Measurements from ENCODE around the gene ZSCAN12.

The ZSCAN12 gene

DNA sequence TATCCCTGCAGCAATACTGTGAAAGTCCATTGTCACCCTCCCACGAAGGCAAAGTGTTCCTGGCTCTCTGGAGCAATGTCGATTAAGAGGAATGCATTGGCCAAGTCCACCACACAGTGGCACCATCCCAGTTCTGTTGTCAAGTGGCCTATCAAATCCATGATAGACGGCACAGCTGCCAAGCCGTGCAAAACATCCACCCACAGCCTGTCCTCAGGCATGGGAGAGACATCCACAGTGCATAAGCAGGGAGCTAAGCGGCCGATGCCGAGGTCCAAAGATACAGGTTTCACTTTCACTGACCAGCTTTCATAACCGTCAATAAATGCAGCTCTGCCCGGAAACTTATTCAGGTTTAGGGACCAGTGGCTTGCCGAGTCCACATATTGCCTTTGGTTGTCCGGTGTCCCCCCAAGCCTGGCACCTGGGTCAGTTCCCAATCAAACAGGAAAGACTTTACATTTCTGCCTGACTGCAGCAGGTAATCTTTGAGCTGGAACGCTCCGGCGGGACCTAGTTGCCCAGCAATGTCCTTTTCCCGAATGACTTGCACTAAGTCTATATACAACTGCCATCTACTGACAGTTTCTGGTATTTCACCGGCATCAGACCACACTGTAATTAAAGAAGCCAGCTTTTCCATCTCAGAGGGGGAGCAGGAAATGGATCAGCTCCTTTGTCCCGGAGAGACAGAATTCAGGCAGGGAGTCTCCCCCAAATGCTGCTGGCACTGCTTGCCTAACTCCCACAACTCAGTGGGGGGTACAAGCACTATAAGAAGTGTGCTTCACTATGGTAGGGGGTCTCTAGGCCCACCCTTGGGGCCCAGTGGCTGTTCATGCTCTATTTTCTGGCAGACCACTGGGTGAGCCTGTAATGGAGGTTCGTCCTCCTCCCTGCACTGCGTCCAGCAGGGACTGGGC lies 43.5 kb downstream of the ZSCAN12 start:
- in situ Hi-C loops (cut with MboI; ENCODE audit: low sequenced_read_pairs) = loop anchor here (25.0 kb wide), 1 partner anchor 1194 kb away; no protein-coding TSS in a partner anchor

DNA sequence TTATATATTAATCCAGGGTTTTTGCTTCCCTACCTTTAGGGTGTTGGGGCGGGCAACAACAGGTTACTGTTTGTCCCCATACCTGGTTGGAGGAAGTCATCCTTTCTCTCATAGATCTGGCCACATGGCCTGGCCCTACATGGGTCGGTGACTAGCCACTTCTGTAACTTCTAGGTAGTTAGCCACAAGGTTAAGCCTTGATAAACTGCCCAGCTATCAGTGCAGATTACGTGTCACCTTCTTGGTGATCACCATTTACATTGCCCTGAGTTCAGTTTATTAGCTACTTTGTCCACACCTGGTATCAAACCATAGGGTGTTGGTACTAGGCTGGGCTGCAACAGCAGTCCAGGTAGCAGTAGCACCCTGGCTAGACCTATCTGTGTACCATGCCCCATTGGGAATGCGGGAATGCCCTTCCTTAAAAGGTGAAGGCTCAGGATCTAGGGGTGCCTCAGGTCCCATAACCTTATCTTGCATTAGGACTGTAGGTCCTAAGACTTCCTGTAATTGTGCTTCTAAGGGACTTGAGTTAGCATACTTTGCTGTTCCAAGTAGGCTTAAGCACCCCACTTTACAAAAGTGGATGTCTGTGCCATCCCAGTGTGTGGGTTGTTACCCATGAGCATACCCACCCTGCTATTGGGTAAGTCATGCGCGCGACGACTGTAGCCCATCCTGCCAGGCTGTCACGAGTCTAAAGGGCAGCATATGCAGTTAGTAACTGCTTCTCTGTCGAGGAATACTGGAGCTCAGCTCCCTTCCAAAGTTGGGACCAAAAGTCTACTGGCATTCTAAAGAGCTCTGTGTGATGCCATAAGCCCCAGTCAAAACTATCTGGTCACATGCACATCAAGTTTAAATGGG lies 44.6 kb downstream of the ZSCAN12 start:
- in situ Hi-C loops (cut with MboI; ENCODE audit: low sequenced_read_pairs) = loop anchor here (25.0 kb wide), 1 partner anchor 1193 kb away; no protein-coding TSS in a partner anchor

DNA sequence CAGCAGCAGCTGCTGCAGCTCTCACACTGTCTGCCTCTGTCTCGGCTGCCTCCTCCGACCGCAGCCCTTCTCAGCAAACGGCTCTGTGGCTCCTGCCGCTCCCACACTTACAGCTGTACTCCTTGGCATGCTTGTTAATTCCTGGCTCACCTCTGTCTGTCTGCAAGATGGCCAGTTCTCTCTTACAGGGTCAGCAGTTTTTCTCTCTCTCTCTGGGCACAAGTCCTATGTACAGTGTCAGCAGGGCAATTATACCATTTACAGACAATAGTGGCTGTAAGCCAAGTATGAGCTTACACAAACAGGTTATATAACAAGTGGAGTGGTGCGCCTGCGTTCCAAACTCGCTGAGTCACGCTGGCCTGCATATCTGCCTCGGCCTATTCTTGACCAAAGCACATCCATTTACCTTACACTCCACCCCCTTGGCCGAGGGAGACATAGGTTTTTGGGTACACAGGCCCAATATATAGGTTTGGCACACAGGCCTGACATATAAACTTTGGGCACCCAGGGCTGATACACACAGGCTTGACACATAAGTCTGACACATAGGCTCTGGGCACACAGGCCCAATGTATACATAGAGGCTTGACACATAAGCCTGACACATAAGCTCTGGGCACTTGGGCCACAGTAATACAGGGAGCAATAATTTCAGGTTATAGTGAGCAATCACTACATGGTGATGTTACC lies 45.4 kb downstream of the ZSCAN12 start:
- in situ Hi-C loops (cut with MboI; ENCODE audit: low sequenced_read_pairs) = loop anchor here (25.0 kb wide), 1 partner anchor 1192 kb away; no protein-coding TSS in a partner anchor

DNA sequence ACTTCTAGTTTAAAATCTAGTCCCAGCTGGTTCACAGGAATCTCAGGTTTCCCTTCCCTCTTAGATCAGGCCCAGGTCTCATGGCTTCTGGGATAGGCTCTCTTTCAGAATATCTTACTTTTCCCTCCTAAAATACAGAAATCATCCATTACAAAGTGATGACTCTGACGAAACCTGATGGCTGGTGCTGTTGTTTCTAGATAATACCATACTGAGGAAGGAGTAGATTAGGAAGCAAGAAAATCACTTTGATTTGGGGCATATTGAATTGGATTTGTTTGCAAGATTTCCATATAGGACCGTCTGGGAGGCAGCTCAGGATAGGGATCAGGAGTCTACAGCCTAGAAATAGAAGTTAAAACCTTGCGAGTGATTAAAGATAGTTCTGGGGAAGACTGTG lies 46.2 kb downstream of the ZSCAN12 start:
- in situ Hi-C loops (cut with MboI; ENCODE audit: low sequenced_read_pairs) = loop anchor here (25.0 kb wide), 1 partner anchor 1191 kb away; no protein-coding TSS in a partner anchor

DNA sequence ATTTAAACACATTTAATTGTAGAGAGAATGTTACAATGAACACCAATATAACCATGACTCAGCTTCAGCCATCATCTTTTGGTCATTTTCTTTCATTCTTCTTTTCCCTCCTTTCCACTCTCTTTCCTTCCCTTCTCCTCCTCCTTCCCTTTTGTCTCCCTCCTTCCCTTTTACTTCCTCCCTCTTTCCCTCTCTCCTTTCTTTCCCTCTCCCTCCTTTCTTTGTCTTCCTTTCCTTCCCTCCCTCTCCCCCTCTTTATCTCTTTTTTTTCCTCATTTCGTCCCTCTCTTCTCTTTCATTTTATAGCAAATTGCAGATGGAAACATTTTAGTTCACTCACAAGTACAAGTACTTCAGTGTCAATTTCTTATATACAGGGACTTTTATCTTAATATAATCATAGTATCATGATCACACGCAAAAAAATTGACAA lies 48.0 kb downstream of the ZSCAN12 start:
- in situ Hi-C loops (cut with MboI; ENCODE audit: low sequenced_read_pairs) = loop anchor here (25.0 kb wide), 1 partner anchor 1189 kb away; no protein-coding TSS in a partner anchor

DNA sequence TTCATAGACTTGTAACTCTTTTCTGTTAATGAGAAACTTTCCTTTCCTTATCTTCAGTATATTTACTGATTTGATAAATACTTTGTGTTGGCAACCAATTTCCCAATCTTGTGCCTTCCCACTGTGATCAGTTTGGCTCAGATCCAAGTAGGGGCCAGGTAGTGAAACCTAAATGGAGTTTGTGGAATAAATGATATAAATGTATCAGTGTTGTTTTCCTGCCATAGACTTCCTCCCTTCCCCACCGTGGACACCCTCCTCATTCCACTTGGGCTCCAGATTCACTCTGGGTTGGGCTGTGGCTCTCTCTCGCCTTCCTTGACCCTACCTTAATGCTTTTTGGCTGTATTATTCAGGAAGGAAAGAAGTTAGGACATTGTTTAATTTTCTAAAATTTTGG lies 48.5 kb downstream of the ZSCAN12 start:
- in situ Hi-C loops (cut with MboI; ENCODE audit: low sequenced_read_pairs) = loop anchor here (25.0 kb wide), 1 partner anchor 1189 kb away; no protein-coding TSS in a partner anchor

DNA sequence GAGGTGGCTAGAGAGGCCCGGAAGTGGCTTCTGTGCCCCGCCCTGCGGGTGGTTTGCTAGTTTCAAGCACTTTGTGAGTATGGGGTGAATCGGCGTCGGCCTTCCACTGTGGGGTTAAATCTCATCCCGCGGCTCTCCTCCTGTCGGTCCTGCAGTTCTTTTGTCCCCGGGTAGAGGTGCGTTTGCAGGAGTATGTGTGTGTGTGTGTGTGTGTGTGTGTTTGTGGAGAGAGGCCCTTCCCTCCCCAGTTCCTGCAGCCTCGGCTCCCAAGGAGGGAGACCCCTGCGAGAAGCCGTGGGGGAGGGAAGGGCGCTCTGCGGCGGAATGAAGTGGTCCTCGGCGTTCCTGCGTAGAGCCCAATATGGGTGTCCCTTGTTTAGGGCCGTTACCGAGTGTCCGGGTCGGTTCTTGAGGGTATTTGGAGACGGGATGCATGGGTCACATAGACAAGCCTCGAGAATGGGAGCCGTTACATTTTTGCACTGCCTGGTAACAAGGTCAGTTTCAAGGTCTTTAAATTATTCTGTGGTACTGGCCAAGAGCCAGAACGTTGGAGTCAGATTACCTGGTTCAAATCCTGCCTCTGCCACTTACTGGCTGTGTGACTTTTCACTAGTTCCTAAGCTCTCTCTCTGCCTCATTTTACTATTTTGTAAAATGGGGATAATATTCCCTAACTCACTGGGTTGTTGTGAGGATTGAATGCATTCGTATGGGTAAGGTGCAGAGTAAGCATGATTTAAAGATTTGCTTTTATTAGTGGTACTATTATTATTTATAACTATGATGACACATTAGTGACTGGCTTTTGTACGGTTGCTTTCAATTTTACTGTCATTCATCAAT lies 49.4 kb downstream of the ZSCAN12 start, which contains the start of gene ZKSCAN3:
Gene ZKSCAN3 (plus strand): TSS at position 56 of the 846 bp plus-strand sequence. CDS start 9,640 bp downstream, outside the sequence.
- in situ Hi-C loops (cut with MboI; ENCODE audit: low sequenced_read_pairs) = loop anchor here (25.0 kb wide), 1 partner anchor 1188 kb away; no protein-coding TSS in a partner anchor

DNA sequence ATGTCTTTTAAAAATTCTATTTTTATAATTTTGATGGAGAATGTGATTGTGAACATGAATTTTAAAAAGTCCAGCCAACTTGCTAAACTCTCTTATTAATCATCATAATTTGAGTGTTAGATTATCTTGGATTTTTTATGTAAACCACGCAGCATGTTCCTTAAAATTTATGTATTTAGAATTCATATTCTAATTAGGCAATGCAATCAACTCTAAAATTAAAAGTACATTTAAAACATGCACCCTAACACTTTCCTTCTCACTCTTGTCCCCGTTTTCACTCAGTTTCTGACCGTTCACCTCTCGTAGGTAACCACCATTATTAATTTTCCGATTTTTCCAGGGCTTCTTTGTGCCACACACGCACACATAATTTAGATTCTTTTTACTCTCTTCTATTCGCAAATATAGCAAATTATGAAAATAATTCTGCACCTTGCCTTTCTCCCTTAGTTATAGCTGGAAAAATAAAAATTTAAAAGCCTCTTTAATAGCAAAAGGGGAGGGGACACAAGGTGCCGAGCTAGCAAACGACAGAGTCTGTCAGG lies 50.1 kb downstream of the ZSCAN12 start:
- in situ Hi-C loops (cut with MboI; ENCODE audit: low sequenced_read_pairs) = no loop called here

DNA sequence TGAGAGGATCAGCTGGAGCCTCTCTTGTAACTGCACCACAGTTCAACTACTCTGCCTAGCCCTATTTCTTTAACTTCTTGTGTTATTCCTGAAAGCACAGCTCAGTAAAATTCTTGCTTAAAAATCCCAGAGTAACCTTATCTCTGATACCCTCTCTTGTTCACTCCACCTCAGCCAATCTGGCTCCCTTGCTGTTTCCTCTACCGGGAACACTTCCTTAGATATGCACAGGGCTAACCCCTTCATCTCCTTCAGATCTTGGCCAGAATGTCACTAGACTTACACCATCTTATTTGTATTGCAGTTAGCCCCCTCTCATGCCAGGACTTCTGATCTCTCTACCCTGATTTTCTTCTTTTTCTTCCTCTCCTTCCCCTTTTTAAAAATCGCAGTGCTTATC lies 52.4 kb downstream of the ZSCAN12 start:
- in situ Hi-C loops (cut with MboI; ENCODE audit: low sequenced_read_pairs) = no loop called here

DNA sequence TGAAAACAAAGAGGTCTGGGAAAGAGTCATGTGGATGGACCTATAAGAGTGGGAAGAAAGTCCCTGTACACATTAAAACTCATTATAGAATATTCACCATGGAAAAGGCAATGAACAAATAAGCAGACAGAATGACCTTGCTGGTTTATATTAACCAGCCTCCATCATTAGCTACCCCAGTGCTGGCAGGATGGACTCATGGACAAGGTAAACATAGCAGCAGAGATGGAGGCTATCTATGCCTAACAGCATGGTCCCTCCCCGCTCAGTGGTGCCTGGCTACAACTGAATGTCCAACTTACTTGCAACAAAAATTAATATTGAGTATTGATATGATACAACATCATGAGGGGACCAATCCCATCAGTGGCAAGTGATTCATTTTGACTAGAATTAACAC lies 54.3 kb downstream of the ZSCAN12 start:
- in situ Hi-C loops (cut with MboI; ENCODE audit: low sequenced_read_pairs) = no loop called here

DNA sequence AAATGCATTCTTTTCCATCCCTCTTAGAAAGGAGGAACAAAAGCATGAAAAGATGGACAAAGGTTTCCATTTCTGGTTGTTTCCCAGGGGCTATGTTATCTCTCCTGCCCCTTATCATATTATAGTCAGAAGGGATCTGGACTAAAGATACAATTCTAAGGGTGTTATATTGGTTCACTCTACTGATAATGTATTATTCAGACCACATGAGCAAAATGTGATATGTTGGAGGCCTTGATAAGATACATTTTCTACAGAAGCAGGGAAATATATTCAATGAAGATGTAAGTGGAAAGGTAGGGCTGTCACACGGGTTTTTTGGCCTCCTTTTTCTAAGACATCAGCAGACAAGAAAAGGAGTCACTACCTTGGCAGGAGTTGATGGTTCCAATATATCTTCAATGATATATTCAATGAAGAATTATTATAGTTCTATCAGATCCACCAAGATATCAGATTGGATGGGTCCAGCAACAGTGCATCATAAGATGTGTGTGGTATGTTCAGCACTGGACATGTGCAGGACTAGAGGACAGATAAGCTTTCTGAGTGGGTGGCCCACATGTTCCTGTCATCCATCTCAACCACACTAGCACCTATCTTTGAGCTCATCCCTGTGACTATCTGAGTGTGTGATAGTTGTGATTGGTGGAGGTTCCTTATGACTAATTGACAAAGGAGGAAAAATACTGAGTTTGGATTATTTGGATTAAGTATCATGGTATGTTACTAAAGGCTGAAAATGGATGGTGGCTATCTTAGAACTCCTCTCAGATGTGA lies 55.5 kb downstream of the ZSCAN12 start:
- in situ Hi-C loops (cut with MboI; ENCODE audit: low sequenced_read_pairs) = no loop called here

DNA sequence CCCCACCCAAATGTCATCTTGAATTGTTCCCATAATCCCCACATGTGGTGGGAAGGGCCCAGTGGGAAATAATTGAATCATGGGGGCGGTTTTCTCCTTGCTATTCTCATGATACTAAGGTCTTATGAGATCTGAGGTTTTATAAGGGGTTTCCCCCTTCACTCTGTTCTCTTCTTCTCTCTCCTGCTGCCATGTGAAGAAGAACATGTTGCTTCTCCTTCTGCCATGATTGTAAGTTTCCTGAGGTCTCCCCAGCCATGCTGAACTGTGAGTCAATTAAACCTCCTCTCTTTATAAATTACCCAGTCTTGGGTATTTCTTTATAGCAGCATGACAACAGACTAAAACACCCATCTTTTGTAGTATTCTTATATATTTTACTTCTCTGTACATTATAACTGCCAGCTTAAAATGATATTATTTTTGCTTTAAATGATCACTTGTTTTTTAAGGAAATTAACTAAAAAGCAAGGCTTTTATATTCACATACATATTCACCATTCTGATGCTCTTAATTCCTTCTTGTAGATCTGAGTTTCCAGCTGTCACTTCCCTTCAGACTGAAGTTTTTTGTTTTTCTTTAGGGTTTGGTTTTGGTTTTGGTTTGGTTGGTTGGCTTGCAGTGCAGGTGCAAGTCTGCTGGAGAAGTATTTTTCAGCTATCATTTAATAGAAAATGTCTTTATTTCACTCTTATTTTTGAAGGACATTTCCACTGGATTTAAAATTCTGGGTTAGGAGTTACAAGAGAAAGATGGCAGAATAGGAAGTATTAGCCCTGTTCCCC lies 59.0 kb downstream of the ZSCAN12 start:
- in situ Hi-C loops (cut with MboI; ENCODE audit: low sequenced_read_pairs) = no loop called here

DNA sequence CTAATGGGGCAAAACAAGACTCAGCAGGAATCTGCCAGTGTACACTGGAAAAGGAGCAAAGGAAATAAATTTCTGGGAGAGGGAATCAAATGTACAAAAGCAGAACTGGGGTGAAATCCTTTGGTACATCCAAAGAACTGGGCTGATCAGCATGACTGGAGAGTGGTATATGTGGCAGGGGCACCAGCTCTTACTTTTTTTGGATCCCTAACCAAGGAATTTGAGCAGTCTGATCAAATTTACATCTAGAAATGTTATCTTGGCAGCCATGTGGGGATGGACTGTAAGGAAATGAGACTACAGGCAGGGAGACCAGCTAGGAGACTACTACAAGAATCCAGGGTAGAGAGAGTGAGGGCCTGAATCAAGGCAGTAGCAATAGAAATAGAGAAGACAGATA lies 62.4 kb downstream of the ZSCAN12 start:
- in situ Hi-C loops (cut with MboI; ENCODE audit: low sequenced_read_pairs) = no loop called here

DNA sequence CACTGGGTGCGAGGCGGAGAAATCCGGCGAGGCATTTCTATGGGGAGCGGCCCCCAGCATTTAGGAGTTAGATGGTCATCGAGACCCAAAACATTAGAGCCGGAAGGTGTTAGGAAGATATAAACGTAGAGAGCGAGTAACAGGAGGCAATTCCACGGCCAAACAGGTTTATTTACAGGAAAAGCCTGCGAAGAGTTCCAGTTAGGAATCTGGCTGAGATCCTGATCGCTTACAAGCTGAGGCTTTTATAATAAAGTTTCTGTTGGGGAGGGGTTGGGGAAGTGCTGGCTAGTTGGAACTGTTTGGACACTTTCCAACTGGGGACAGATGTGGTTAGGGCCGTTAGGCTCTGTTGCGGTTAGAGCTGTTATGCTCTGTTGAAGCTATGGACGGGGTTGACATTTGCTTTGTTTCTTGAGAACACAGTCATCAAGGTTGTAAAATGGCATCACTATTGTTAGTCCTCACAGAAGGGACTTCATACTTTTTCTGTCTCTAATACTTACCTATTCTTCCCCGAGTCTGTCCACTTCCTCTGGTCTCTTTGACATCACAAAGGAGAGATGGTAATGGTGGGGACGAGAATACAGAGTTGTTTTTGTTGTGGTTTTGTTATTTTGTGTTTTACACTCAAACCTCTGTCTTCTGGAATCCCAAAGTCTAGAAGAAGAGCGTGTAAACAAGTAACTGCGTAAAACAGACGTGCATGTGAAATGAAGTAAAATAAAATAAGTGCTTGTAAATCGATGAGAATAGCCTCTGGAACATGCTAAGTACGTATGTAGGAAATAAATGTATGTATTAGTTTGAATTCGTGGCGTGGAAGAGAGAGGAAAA lies 63.0 kb downstream of the ZSCAN12 start:
- in situ Hi-C loops (cut with MboI; ENCODE audit: low sequenced_read_pairs) = no loop called here

DNA sequence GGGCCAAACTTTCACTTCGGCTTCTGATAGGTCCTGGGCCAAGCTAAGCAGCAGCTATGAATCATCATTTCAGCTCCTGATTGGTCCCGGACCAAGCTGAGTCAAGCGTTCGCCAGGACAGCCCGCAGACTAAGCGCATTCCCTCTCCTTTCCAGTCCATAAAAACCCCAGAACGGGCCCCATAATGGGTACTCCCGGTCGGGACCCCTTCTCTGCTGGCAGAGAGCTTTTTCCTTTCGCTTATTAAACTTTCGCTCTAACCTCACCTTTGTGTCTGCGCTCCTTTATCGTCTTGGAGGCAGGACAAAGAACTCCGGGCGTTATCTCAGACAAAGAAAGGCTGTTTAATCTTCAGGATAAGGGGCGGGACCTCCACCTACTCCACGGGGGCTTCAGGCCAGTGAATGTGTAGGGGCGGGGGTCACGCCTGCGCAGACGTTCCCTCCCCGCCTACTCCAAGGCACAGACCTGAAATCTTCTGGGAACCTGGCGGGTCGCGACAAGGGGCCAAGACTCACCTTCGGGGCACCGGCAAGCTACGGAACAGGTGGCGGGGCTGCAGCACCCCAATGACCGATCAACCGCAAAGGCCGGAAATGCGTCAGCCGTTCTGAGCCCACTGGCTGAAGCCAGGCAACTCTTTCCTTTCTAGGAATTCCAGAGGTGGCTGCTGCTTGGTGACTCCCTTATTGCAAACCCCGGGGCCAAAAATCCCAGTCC lies 63.8 kb downstream of the ZSCAN12 start, which contains the start of gene ZSCAN31:
Gene ZSCAN31 (minus strand): TSS at position 585 of the 720 bp plus-strand sequence. CDS start 6,465 bp downstream, outside the sequence.
- in situ Hi-C loops (cut with MboI; ENCODE audit: low sequenced_read_pairs) = no loop called here

DNA sequence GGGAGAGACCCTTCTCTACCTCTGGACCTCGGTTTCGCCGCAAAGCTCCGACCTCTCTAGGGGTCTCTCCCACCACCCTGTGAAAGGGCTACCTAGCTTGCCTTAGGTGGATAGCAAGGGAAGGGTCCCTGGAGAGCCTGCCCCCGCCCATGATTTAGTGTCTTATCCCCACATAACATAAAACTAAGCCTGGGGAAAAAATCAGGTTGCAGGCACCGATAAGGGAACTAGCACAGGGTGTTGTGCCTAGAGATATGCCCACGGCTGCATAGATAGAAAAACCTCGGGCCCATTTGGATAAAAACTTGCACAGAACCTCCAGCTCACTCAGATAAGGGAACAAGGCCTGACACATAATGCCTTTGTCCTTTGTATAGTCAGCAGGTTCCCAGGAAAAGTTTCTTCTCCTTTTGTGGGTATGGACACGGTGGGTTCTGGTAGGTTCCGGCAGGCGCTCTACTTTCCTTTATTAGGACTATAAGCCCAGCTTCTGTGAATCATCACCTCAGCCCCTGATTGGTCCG lies 64.4 kb downstream of the ZSCAN12 start:
- in situ Hi-C loops (cut with MboI; ENCODE audit: low sequenced_read_pairs) = no loop called here
